ENCODE results near the gene CCNH. TPM values are rescaled to one million over a fixed set of nuclear protein-coding genes. Genes with fewer than 3 reads are reported as not detected.

The CCNH gene
- polyA plus RNA-seq (2013, experiment 1 of 2), result 33.5 TPM
- 34.0 TPM for polyA plus RNA-seq (2013, experiment 2 of 2)

DNA sequence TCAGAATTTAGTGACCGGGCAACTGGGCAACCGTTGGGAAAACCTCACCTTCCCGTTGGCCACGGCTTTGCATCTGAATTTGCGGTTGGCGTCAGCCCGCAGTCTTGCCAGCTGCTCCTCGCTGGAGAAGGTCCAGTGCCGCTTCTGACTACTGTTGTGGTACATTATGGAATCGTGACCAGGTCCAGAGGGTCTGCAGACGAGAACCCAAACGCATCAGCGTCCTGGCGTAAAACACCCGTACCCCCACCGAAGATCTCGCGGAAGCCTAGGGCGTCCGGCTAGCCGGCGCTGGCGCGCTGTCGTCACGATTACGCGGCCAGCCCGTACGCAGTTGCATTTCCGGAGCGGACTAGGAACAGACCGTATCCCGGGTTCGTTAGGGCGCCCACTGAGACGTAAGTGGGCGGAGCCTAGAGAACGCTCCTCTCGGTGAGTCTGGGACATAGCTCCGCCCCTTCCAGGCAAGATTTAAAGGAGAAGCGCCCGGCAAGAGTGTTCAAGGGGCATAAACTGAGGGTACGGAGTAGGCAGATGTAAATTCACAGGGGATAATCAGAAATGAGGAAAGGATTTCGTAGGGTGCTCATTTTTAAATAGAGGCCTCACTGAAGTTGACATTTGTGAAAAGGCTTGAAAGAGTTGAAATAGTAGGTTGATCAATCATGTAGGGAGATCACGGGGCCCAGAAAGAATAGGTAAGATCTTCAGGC lies at the start of gene CCNH:
CCNH (minus strand) TSS at position 301 of the 713 bp plus-strand sequence; CDS start at position 165, 136 bp downstream.
- WGBS, 2 donors (ENCODE audit: extremely low coverage in 2 of 2, insufficient read length in 2 of 2, insufficient replicate concordance in 1 of 2), result no CpG with 5 or more reads among the region's 46 CpGs
- Histone ChIP-seq H3K18ac (ENCODE audit: low read length) (peak within 1 kb of the TSS; percentile 78), H3K27ac (replicated peaks; ENCODE audit: low read length) (peak within 1 kb of the TSS; percentile 51), H2AFZ (ENCODE audit: low read length) (peak within 1 kb of the TSS; percentile 91), H2BK15ac (ENCODE audit: low read length) (no peak within 1 kb of the TSS), H3K4me1 (ENCODE audit: control insufficient read depth in 2 of 2, insufficient read depth in 1 of 2, low read depth in 1 of 2, low read length in 2 of 2) (no peaks in the 10 kb centered on the region), H3K9ac (ENCODE audit: low read depth, low read length, poor library complexity) (peak within 1 kb of the TSS; percentile 95), H3K23ac (ENCODE audit: low read depth, low read length, poor library complexity) (peak within 1 kb of the TSS; percentile 18), H3K79me1 (ENCODE audit: low read depth, low read length) (no peaks in the 10 kb centered on the region), H2BK12ac (ENCODE audit: low read length) (no peak within 1 kb of the TSS), H2BK5ac (ENCODE audit: low read length) (no peak within 1 kb of the TSS), H3K4me2 (ENCODE audit: insufficient read depth, low read length, poor library complexity, severe bottlenecking) (peak within 1 kb of the TSS; percentile 76), H4K91ac (ENCODE audit: low read depth, low read length, poor library complexity) (no peak within 1 kb of the TSS), H3K4ac (ENCODE audit: low read length) (no peak within 1 kb of the TSS), H3K9me3 (replicated peaks in 1 of 2; ENCODE audit: control insufficient read depth in 2 of 2, insufficient read depth in 1 of 2, low read depth in 1 of 2, low read length in 2 of 2) (no peaks in the 10 kb centered on the region), H4K8ac (ENCODE audit: low read depth, low read length) (no peak within 1 kb of the TSS), H3K36me3 (replicated peaks in 1 of 2; ENCODE audit: control insufficient read depth in 2 of 2, insufficient read depth in 2 of 2, low read length in 2 of 2) (peaks cover 6 to 34% of the 10 kb centered on the region in 2 donors), H2AK5ac (ENCODE audit: low read depth, low read length) (no peak within 1 kb of the TSS), H2BK120ac (ENCODE audit: low read depth, low read length) (no peak within 1 kb of the TSS), H3K14ac (ENCODE audit: low read length) (peak within 1 kb of the TSS; percentile 21), H3K4me3 (ENCODE audit: low read length in 2 of 2) (peak within 1 kb of the TSS; percentile 80 to 86), H3K27me3 (ENCODE audit: control insufficient read depth in 3 of 3, insufficient read depth in 3 of 3, low read depth in 1 of 3, low read length in 3 of 3) (no peaks in the 10 kb centered on the region)
- DNase-seq (ENCODE audit: low spot score), result peak; percentile 95

DNA sequence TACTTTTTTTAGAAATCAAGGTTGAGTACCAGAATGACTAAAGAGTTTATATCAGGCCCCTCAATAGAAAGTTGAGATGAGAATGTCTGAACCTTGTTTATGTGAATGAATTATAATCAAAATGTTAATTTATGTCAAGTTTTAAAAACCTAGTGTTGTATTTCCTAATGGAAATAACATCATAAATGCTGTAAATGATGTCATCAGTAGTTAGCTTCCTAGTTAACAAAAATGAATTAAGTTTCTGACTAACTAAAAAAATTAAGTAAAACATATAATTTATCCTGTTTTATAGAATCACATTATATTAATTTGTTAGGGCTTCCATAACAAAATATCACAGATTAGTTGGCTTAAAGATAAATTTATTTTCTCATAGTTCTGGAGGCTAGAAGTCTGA lies 45.0 kb upstream of the CCNH start:
- Histone ChIP-seq H4K91ac (ENCODE audit: low read depth, low read length, poor library complexity) (no peak overlapping the region), H3K9ac (ENCODE audit: low read depth, low read length, poor library complexity) (no peak overlapping the region), H3K27me3 (ENCODE audit: control insufficient read depth in 3 of 3, insufficient read depth in 3 of 3, low read depth in 1 of 3, low read length in 3 of 3) (no peaks in the 10 kb centered on the region), H3K18ac (ENCODE audit: low read length) (no peak overlapping the region), H3K27ac (replicated peaks; ENCODE audit: low read length) (no peak overlapping the region), H3K4me2 (ENCODE audit: insufficient read depth, low read length, poor library complexity, severe bottlenecking) (no peak overlapping the region), H3K4ac (ENCODE audit: low read length) (no peak overlapping the region), H2BK120ac (ENCODE audit: low read depth, low read length) (no peak overlapping the region), H3K14ac (ENCODE audit: low read length) (no peak overlapping the region), H2AFZ (ENCODE audit: low read length) (no peak overlapping the region), H2BK5ac (ENCODE audit: low read length) (no peak overlapping the region), H3K23ac (ENCODE audit: low read depth, low read length, poor library complexity) (no peak overlapping the region), H2BK12ac (ENCODE audit: low read length) (no peak overlapping the region), H3K79me1 (ENCODE audit: low read depth, low read length) (no peaks in the 10 kb centered on the region), H2AK5ac (ENCODE audit: low read depth, low read length) (no peak overlapping the region), H2BK15ac (ENCODE audit: low read length) (no peak overlapping the region), H3K9me3 (replicated peaks in 1 of 2; ENCODE audit: control insufficient read depth in 2 of 2, insufficient read depth in 1 of 2, low read depth in 1 of 2, low read length in 2 of 2) (no peaks in the 10 kb centered on the region), H3K36me3 (replicated peaks in 1 of 2; ENCODE audit: control insufficient read depth in 2 of 2, insufficient read depth in 2 of 2, low read length in 2 of 2) (no peaks in the 10 kb centered on the region), H3K4me1 (ENCODE audit: control insufficient read depth in 2 of 2, insufficient read depth in 1 of 2, low read depth in 1 of 2, low read length in 2 of 2) (peaks cover 0 to 2% of the 10 kb centered on the region in 2 donors), H3K4me3 (ENCODE audit: low read length in 2 of 2) (no peak overlapping the region), H4K8ac (ENCODE audit: low read depth, low read length) (no peak overlapping the region)
- DNase-seq (ENCODE audit: low spot score), result no peak

DNA sequence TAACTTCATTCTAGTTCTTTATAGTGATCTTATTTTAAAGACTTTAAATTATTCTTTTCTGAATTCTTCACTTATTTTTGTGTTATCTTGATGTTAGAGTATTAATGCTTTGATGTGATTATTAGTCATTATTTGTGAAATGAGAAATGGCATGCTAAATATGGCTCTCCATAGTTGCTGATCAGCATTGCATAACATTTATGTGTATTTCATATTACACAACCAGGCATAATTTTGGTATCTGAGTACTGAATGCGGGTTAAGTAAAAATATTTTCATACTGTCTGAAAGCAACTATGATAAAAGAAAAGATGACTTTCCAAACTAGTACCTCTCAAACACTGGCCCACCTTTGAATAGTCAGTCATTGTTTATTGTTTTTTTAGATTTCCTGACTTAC lies 41.1 kb upstream of the CCNH start:
- Histone ChIP-seq H4K91ac (ENCODE audit: low read depth, low read length, poor library complexity) (no peak overlapping the region), H3K18ac (ENCODE audit: low read length) (no peak overlapping the region), H4K8ac (ENCODE audit: low read depth, low read length) (no peak overlapping the region), H3K9me3 (replicated peaks in 1 of 2; ENCODE audit: control insufficient read depth in 2 of 2, insufficient read depth in 1 of 2, low read depth in 1 of 2, low read length in 2 of 2) (no peaks in the 10 kb centered on the region), H2BK120ac (ENCODE audit: low read depth, low read length) (no peak overlapping the region), H3K9ac (ENCODE audit: low read depth, low read length, poor library complexity) (no peak overlapping the region), H3K4me2 (ENCODE audit: insufficient read depth, low read length, poor library complexity, severe bottlenecking) (no peak overlapping the region), H2BK15ac (ENCODE audit: low read length) (no peak overlapping the region), H3K23ac (ENCODE audit: low read depth, low read length, poor library complexity) (no peak overlapping the region), H2BK5ac (ENCODE audit: low read length) (no peak overlapping the region), H2AK5ac (ENCODE audit: low read depth, low read length) (no peak overlapping the region), H3K36me3 (replicated peaks in 1 of 2; ENCODE audit: control insufficient read depth in 2 of 2, insufficient read depth in 2 of 2, low read length in 2 of 2) (no peaks in the 10 kb centered on the region), H2BK12ac (ENCODE audit: low read length) (no peak overlapping the region), H3K79me1 (ENCODE audit: low read depth, low read length) (no peaks in the 10 kb centered on the region), H3K4me3 (ENCODE audit: low read length in 2 of 2) (no peak overlapping the region), H3K27ac (replicated peaks; ENCODE audit: low read length) (no peak overlapping the region), H3K27me3 (ENCODE audit: control insufficient read depth in 3 of 3, insufficient read depth in 3 of 3, low read depth in 1 of 3, low read length in 3 of 3) (no peaks in the 10 kb centered on the region), H2AFZ (ENCODE audit: low read length) (no peak overlapping the region), H3K14ac (ENCODE audit: low read length) (no peak overlapping the region), H3K4ac (ENCODE audit: low read length) (no peak overlapping the region), H3K4me1 (ENCODE audit: control insufficient read depth in 2 of 2, insufficient read depth in 1 of 2, low read depth in 1 of 2, low read length in 2 of 2) (peaks cover 0 to 2% of the 10 kb centered on the region in 2 donors)
- WGBS, 2 donors (ENCODE audit: extremely low coverage in 2 of 2, insufficient read length in 2 of 2, insufficient replicate concordance in 1 of 2), result no CpG with 5 or more reads among the region's 1 CpG
- DNase-seq (ENCODE audit: low spot score), result no peak

DNA sequence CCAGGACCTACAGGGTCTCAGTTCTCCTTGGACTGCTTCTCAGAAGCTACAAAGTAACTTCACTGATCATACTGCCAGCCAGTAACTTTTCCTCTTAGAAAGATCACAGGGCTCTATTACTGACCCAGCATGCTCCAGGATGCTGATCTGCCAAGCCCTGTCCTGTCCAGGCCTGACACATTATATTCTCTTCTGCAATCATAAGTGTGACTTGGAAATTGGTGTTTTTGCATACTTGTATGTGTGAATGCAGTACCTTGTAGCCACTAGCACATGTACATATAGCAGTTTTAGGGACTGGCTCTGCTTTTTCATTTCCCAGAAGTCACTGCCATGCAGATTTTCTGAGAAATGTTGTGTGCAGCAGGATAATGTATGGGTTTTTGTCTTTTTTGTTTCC lies 40.1 kb upstream of the CCNH start:
- no peak overlapping the region for H3K23ac ChIP-seq (ENCODE audit: low read depth, low read length, poor library complexity)
- H3K4me1 ChIP-seq (ENCODE audit: control insufficient read depth in 2 of 2, insufficient read depth in 1 of 2, low read depth in 1 of 2, low read length in 2 of 2), result peaks cover 0 to 2% of the 10 kb centered on the region in 2 donors
- no peak overlapping the region for H4K91ac ChIP-seq (ENCODE audit: low read depth, low read length, poor library complexity)
- no peak overlapping the region for H3K14ac ChIP-seq (ENCODE audit: low read length)
- H3K27me3 ChIP-seq (ENCODE audit: control insufficient read depth in 3 of 3, insufficient read depth in 3 of 3, low read depth in 1 of 3, low read length in 3 of 3), result no peaks in the 10 kb centered on the region
- no peak overlapping the region for H2BK120ac ChIP-seq (ENCODE audit: low read depth, low read length)
- no peak overlapping the region for H4K8ac ChIP-seq (ENCODE audit: low read depth, low read length)
- no peak overlapping the region for H3K9ac ChIP-seq (ENCODE audit: low read depth, low read length, poor library complexity)
- H3K4ac ChIP-seq (ENCODE audit: low read length), result no peak overlapping the region
- no peaks in the 10 kb centered on the region for H3K36me3 ChIP-seq (replicated peaks in 1 of 2; ENCODE audit: control insufficient read depth in 2 of 2, insufficient read depth in 2 of 2, low read length in 2 of 2)
- no peaks in the 10 kb centered on the region for H3K9me3 ChIP-seq (replicated peaks in 1 of 2; ENCODE audit: control insufficient read depth in 2 of 2, insufficient read depth in 1 of 2, low read depth in 1 of 2, low read length in 2 of 2)
- no peak overlapping the region for H2BK12ac ChIP-seq (ENCODE audit: low read length)
- no peaks in the 10 kb centered on the region for H3K79me1 ChIP-seq (ENCODE audit: low read depth, low read length)
- no peak overlapping the region for H2BK15ac ChIP-seq (ENCODE audit: low read length)
- H3K4me3 ChIP-seq (ENCODE audit: low read length in 2 of 2), result no peak overlapping the region
- no peak overlapping the region for H2AFZ ChIP-seq (ENCODE audit: low read length)
- DNase-seq (ENCODE audit: low spot score), result no peak
- no peak overlapping the region for H3K4me2 ChIP-seq (ENCODE audit: insufficient read depth, low read length, poor library complexity, severe bottlenecking)
- H3K18ac ChIP-seq (ENCODE audit: low read length), result no peak overlapping the region
- H3K27ac ChIP-seq (replicated peaks; ENCODE audit: low read length), result no peak overlapping the region
- H2AK5ac ChIP-seq (ENCODE audit: low read depth, low read length), result no peak overlapping the region
- no peak overlapping the region for H2BK5ac ChIP-seq (ENCODE audit: low read length)

Measured in neuronal stem cell (in vitro differentiated cells).